Activated CD4-positive, CD25-positive, alpha-beta regulatory T cell (primary cell): ENCODE data around the gene DZIP1.

Experiments used
- DNase-seq, 4 experiments: peaks; one replicate each; lab custom pipeline; 2025; lab: John Stamatoyannopoulos, UW

The DZIP1 gene

GRCh38 chr13:95547531-95548167 lies 96.9 kb downstream of the DZIP1 start:
- no peak for DNase-seq

GRCh38 chr13:95546919-95547318 lies 97.6 kb downstream of the DZIP1 start:
- no peak for DNase-seq

DNA sequence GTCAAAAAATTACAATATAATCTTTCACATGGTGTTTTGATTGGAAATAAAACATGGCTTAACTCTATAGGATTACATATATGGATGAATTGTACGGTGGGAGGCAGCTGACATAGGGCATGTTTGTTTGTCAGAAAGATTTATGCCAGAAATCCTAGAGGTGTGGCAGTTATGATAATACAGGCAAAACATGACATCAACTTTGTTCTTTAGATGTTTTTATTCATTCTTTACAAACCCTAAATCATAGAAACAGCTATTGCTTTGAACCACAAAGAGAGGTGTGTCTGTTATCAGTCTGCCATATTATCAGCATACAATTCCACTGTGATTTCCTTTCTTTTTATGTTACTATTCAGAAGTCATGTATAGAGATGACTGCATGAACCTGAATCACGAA lies 100.2 kb downstream of the DZIP1 start:
- no peak for DNase-seq

DNA sequence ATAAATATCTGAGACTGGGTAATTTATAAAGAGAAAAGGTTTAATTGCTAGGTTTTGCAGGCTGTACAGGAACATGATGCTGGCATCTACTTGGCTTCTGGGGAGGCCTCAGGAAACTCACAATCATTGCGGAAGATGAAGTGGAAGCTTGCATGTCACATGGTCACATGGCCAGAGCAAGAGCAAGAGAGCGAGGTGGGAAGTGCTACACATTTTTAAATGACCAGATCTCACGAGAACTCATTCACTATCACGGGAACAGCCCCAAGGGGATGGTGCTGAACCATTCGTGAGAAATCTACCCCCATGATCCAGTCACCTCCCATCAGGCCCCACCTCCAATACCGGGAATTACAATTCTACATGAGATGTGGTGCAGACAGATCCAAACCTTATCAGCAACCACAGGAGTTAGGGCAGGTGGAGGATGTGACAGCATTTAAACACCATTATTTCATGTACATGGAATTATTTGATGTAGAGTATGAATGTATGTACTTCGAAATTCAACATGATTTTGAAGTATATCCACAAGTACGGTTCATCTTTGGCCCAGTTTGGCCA lies 102.5 kb downstream of the DZIP1 start:
- DNase-seq, result no peak

GRCh38 chr13:95541308-95541707 lies 103.2 kb downstream of the DZIP1 start:
- DNase-seq, result no peak

GRCh38 chr13:95540888-95541287 lies 103.6 kb downstream of the DZIP1 start:
- DNase-seq, result no peak

GRCh38 chr13:95536632-95537241 lies 107.8 kb downstream of the DZIP1 start:
- DNase-seq, result no peak

DNA sequence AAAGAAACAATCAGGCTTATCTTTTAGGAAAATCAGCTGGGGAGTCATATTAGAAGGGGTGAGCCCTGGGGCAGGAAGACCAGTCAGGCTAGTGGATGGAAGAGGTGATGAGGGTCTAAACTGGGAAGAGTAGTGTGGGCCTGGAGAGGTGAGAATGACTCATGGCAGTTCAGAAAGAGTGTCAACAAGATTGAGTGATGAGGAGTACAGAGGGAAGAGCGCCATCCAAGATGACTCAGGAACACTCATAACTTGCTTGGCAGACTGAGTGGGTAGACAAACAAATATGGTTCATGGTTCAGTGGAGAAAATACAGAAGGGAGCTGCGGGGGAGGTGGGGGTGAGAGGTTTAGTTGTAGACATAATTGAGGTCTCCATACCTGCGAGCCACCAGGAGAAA lies 109.3 kb downstream of the DZIP1 start:
- no peak for DNase-seq

DNA sequence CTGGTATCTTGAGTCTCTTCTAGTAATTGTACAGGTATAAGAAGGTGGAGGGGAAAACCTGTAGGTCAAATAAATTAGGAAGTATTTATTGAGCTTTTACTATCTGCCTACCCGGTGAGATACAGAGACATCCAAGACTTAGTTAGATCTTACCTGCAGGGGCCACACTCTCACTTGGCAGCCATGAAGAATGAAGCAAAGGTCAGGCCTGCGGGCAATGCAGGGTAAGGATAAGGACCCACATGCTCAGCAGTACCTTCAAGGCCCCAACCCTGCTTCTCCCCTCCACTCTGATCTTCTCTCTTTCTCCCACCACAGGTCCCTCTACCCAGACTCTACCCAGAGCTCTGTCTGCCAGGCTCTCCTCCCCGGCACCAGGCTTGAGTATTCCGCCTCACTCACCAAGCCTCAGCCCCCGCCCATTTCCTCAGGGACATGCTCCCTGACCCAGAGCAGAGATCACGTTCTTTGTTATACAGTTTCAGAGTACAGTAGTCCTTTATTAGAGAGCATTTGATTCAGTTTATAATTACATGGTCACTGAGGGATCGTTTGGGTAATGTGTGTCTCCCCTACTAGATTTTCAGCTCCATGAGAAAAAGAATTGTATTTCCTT lies 110.9 kb downstream of the DZIP1 start:
- DNase-seq, result no peak

DNA sequence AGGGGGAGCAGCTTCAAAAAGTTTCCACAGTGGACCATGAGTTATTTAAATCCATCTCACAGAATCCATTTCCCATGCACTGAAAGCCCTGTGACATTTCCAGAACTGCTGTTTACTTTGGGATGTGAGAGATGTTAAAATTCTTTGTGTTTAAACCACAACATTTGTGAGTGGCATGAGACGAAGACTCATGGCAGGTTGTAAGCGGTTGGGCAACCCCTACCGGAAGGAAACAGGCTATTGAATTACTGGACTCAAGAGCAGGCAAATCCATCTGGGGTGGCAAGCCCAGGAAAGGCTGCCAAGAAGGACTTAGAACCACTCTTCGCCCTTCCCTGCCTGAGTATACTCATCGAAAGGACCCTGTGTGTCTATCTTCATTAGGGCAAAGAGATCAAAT lies 114.3 kb downstream of the DZIP1 start:
- no peak for DNase-seq
